Measurements from ENCODE around the gene CFAP54. TPM values are rescaled to one million over a fixed set of nuclear protein-coding genes. Genes with fewer than 3 reads are reported as not detected.

Gene CFAP54
- total RNA-seq, 1 experiment from 2014 or later, result 0.09 TPM

- CTCF ChIA-PET, result no interaction called here
- POLR2A ChIA-PET, result no interaction called here
- no peak for ATAC-seq
- no peaks in the 10 kb centered on the region for H3K36me3 Mint-ChIP-seq
- TF ChIP-seq, protein P1, sequence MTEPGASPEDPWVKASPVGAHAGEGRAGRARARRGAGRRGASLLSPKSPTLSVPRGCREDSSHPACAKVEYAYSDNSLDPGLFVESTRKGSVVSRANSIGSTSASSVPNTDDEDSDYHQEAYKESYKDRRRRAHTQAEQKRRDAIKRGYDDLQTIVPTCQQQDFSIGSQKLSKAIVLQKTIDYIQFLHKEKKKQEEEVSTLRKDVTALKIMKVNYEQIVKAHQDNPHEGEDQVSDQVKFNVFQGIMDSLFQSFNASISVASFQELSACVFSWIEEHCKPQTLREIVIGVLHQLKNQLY (CRISPR knock-in tag; IDR thresholded peaks at IDR 0.05), result no peak
- H3K9me3 Mint-ChIP-seq, result no peaks in the 10 kb centered on the region
- DNase-seq (ENCODE audit: low spot score), result no peak
- no peaks in the 10 kb centered on the region for H3K27me3 Mint-ChIP-seq (ENCODE audit: low read depth)
- H3K4me3 Mint-ChIP-seq, result no peak overlapping the region
- no peak overlapping the region for H3K27ac Mint-ChIP-seq
- no peaks in the 10 kb centered on the region for H3K4me1 Mint-ChIP-seq
These were observed 46.5 kb upstream of the CFAP54 start for GRCh38 chr12:96442906-96443305.

GRCh38 chr12:96444399-96444798 lies 45.0 kb upstream of the CFAP54 start:
- DNase-seq (ENCODE audit: low spot score) (no peak), ATAC-seq (no peak)
- H3K4me1 Mint-ChIP-seq, result no peaks in the 10 kb centered on the region
- ChIA-PET POLR2A (no interaction called here), CTCF (no interaction called here)
- H3K36me3 Mint-ChIP-seq, result no peaks in the 10 kb centered on the region
- H3K27me3 Mint-ChIP-seq (ENCODE audit: low read depth), result no peaks in the 10 kb centered on the region
- H3K4me3 Mint-ChIP-seq, result no peak overlapping the region
- H3K27ac Mint-ChIP-seq, result no peak overlapping the region
- H3K9me3 Mint-ChIP-seq, result no peaks in the 10 kb centered on the region
- TF ChIP-seq, protein P2, sequence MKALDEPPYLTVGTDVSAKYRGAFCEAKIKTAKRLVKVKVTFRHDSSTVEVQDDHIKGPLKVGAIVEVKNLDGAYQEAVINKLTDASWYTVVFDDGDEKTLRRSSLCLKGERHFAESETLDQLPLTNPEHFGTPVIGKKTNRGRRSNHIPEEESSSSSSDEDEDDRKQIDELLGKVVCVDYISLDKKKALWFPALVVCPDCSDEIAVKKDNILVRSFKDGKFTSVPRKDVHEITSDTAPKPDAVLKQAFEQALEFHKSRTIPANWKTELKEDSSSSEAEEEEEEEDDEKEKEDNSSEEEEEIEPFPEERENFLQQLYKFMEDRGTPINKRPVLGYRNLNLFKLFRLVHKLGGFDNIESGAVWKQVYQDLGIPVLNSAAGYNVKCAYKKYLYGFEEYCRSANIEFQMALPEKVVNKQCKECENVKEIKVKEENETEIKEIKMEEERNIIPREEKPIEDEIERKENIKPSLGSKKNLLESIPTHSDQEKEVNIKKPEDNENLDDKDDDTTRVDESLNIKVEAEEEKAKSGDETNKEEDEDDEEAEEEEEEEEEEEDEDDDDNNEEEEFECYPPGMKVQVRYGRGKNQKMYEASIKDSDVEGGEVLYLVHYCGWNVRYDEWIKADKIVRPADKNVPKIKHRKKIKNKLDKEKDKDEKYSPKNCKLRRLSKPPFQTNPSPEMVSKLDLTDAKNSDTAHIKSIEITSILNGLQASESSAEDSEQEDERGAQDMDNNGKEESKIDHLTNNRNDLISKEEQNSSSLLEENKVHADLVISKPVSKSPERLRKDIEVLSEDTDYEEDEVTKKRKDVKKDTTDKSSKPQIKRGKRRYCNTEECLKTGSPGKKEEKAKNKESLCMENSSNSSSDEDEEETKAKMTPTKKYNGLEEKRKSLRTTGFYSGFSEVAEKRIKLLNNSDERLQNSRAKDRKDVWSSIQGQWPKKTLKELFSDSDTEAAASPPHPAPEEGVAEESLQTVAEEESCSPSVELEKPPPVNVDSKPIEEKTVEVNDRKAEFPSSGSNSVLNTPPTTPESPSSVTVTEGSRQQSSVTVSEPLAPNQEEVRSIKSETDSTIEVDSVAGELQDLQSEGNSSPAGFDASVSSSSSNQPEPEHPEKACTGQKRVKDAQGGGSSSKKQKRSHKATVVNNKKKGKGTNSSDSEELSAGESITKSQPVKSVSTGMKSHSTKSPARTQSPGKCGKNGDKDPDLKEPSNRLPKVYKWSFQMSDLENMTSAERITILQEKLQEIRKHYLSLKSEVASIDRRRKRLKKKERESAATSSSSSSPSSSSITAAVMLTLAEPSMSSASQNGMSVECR (CRISPR knock-in tag; IDR thresholded peaks at IDR 0.05; ENCODE audit: borderline replicate concordance), result no peak
- no peak for TF ChIP-seq ZNF396 (CRISPR knock-in tag; IDR thresholded peaks at IDR 0.05; ENCODE audit: borderline replicate concordance)
- TF ChIP-seq, protein P3, sequence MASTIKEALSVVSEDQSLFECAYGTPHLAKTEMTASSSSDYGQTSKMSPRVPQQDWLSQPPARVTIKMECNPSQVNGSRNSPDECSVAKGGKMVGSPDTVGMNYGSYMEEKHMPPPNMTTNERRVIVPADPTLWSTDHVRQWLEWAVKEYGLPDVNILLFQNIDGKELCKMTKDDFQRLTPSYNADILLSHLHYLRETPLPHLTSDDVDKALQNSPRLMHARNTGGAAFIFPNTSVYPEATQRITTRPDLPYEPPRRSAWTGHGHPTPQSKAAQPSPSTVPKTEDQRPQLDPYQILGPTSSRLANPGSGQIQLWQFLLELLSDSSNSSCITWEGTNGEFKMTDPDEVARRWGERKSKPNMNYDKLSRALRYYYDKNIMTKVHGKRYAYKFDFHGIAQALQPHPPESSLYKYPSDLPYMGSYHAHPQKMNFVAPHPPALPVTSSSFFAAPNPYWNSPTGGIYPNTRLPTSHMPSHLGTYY (CRISPR knock-in tag; IDR thresholded peaks at IDR 0.05), result no peak
- no peak for TF ChIP-seq ZNF232 (CRISPR knock-in tag; IDR thresholded peaks at IDR 0.05)
- TF ChIP-seq JAZF1 (CRISPR knock-in tag; IDR thresholded peaks at IDR 0.05), result no peak
- no peak for TF ChIP-seq NR1H2 (CRISPR knock-in tag; IDR thresholded peaks at IDR 0.05)
- TF ChIP-seq, protein P4, sequence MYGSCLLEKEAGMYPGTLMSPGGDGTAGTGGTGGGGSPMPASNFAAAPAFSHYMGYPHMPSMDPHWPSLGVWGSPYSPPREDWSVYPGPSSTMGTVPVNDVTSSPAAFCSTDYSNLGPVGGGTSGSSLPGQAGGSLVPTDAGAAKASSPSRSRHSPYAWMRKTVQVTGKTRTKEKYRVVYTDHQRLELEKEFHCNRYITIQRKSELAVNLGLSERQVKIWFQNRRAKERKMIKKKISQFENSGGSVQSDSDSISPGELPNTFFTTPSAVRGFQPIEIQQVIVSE (CRISPR knock-in tag; IDR thresholded peaks at IDR 0.05; ENCODE audit: borderline replicate concordance), result no peak
- no peak for TF ChIP-seq MYBL2 (CRISPR knock-in tag; IDR thresholded peaks at IDR 0.05)
- TF ChIP-seq IRF1 (CRISPR knock-in tag; IDR thresholded peaks at IDR 0.05), result no peak
- no peak for TF ChIP-seq ZBTB21 (CRISPR knock-in tag; IDR thresholded peaks at IDR 0.05; ENCODE audit: borderline replicate concordance)
- no peak for TF ChIP-seq E2F5 (CRISPR knock-in tag; IDR thresholded peaks at IDR 0.05)
- TF ChIP-seq RELA (CRISPR knock-in tag; IDR thresholded peaks at IDR 0.05; ENCODE audit: borderline replicate concordance), result no peak
- TF ChIP-seq FOXP1 (CRISPR knock-in tag; IDR thresholded peaks at IDR 0.05; ENCODE audit: borderline replicate concordance), result no peak
- TF ChIP-seq, protein P5, sequence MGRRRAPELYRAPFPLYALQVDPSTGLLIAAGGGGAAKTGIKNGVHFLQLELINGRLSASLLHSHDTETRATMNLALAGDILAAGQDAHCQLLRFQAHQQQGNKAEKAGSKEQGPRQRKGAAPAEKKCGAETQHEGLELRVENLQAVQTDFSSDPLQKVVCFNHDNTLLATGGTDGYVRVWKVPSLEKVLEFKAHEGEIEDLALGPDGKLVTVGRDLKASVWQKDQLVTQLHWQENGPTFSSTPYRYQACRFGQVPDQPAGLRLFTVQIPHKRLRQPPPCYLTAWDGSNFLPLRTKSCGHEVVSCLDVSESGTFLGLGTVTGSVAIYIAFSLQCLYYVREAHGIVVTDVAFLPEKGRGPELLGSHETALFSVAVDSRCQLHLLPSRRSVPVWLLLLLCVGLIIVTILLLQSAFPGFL (CRISPR knock-in tag; IDR thresholded peaks at IDR 0.05; ENCODE audit: borderline replicate concordance), result no peak
- TF ChIP-seq, protein P1 (CRISPR knock-in tag; IDR thresholded peaks at IDR 0.05), result no peak
- TF ChIP-seq PRRX2 (CRISPR knock-in tag; IDR thresholded peaks at IDR 0.05), result no peak
- TF ChIP-seq GRHL2 (CRISPR knock-in tag; IDR thresholded peaks at IDR 0.05; ENCODE audit: insufficient replicate concordance, severe bottlenecking), result no peak
- no peak for TF ChIP-seq TEAD1 (CRISPR knock-in tag; IDR thresholded peaks at IDR 0.05)
- TF ChIP-seq, protein P6, sequence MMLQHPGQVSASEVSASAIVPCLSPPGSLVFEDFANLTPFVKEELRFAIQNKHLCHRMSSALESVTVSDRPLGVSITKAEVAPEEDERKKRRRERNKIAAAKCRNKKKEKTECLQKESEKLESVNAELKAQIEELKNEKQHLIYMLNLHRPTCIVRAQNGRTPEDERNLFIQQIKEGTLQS (CRISPR knock-in tag; conservative IDR thresholded peaks at IDR 0.05), result no peak
